Parathyroid adenoma (tissue), 2 donors: ENCODE measurements around the gene ZGRF1.

Experiments used
- H2AFZ ChIP-seq: fragments of 300-600 bp; sonication (generic); one replicate; pipeline ENCODE4 v1.7.0; 2017; ENCODE audit warnings: antibody characterized with exemption, mild to moderate bottlenecking
- H3K27ac ChIP-seq: fragments of 300-600 bp; sonication (generic); one replicate; pipeline ENCODE4 v1.7.0; 2017
- H3K27me3 ChIP-seq: fragments of 300-600 bp; sonication (generic); one replicate; pipeline ENCODE4 v1.7.0; 2017; ENCODE audit warnings: low read length; ENCODE audit not compliant: control insufficient read depth, insufficient read depth
- H3K36me3 ChIP-seq: fragments of 300-600 bp; sonication (generic); one replicate; pipeline ENCODE4 v1.7.0; 2017; ENCODE audit warnings: low read length; ENCODE audit not compliant: control insufficient read depth, insufficient read depth
- H3K4me1 ChIP-seq: fragments of 300-600 bp; sonication (generic); one replicate; pipeline ENCODE4 v1.7.0; 2017; ENCODE audit warnings: control low read depth
- H3K4me2 ChIP-seq: fragments of 300-600 bp; sonication (generic); one replicate; pipeline ENCODE4 v1.7.0; 2017; ENCODE audit warnings: low read length
- H3K4me3 ChIP-seq: fragments of 300-600 bp; sonication (generic); one replicate; pipeline ENCODE4 v1.7.0; 2017; ENCODE audit warnings: low read depth, low read length
- H3K79me2 ChIP-seq: fragments of 300-600 bp; sonication (generic); one replicate; pipeline ENCODE4 v1.7.0; 2017; ENCODE audit warnings: control low read depth
- H3K9ac ChIP-seq: fragments of 300-600 bp; sonication (generic); one replicate; pipeline ENCODE4 v1.7.0; 2017; ENCODE audit warnings: mild to moderate bottlenecking
- H3K9me3 ChIP-seq: fragments of 300-600 bp; sonication (generic); one replicate; pipeline ENCODE4 v1.7.0; 2017; ENCODE audit warnings: low read length; ENCODE audit not compliant: control insufficient read depth
- TF ChIP-seq, protein P1 (sequence below): fragments of 300-600 bp; sonication (generic); IDR thresholded peaks from one replicate; pipeline ENCODE4 v1.7.0; 2017; ENCODE audit warnings: antibody characterized with exemption, mild to moderate bottlenecking
- donor health status: primary hyperparathyroidism.

The ZGRF1 gene

DNA sequence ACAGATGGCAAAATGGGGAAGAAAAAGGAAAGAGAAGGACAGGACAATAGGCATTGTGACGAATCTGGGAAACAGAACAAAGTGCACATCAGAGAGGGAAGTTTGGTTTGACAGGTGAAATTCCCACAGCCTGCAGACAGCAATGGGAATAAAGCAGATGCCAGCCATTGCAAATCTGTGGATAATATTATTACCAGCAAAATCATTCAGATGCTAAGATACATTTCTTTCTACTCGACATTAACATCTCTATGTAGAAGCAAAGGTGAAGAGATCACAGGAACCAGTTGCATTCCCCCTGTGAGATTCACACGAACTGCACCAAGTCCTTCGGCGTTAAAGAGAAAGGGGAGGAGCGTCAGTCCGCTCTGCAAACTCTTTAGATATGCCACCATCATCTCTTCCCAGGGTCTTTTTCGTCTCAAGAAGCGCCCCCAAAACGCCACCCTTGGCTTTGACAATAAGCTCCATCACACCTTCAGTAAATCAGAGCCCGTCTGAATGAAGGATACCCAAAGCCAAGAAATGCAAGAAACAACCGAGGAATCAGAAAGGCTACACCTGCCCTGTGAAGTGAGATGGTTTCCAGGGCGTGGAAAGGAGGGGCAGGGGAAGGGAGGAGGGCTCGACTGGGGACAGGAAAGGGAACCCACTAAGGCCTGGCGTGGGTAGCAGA, 122.6 kb downstream of the ZGRF1 start:
- TF ChIP-seq, protein P1, sequence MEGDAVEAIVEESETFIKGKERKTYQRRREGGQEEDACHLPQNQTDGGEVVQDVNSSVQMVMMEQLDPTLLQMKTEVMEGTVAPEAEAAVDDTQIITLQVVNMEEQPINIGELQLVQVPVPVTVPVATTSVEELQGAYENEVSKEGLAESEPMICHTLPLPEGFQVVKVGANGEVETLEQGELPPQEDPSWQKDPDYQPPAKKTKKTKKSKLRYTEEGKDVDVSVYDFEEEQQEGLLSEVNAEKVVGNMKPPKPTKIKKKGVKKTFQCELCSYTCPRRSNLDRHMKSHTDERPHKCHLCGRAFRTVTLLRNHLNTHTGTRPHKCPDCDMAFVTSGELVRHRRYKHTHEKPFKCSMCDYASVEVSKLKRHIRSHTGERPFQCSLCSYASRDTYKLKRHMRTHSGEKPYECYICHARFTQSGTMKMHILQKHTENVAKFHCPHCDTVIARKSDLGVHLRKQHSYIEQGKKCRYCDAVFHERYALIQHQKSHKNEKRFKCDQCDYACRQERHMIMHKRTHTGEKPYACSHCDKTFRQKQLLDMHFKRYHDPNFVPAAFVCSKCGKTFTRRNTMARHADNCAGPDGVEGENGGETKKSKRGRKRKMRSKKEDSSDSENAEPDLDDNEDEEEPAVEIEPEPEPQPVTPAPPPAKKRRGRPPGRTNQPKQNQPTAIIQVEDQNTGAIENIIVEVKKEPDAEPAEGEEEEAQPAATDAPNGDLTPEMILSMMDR, result no peak
- Histone ChIP-seq H3K4me1 (no peaks in the 10 kb centered on the region), H3K4me2 (no peak overlapping the region), H3K9ac (no peak overlapping the region), H3K79me2 (no peaks in the 10 kb centered on the region), H3K36me3 (no peaks in the 10 kb centered on the region), H3K4me3 (no peak overlapping the region), H3K9me3 (peaks cover 5% of the 10 kb centered on the region), H3K27ac (no peak overlapping the region), H3K27me3 (peaks cover 43% of the 10 kb centered on the region), H2AFZ (no peak overlapping the region)

- Histone ChIP-seq H2AFZ (no peak overlapping the region), H3K79me2 (no peaks in the 10 kb centered on the region), H3K4me2 (no peak overlapping the region), H3K27ac (no peak overlapping the region), H3K9me3 (no peaks in the 10 kb centered on the region), H3K4me1 (no peaks in the 10 kb centered on the region), H3K36me3 (no peaks in the 10 kb centered on the region), H3K9ac (no peak overlapping the region), H3K4me3 (no peak overlapping the region), H3K27me3 (peaks cover 28% of the 10 kb centered on the region)
- TF ChIP-seq, protein P1, result no peak
Observed at GRCh38 chr4:112511803-112512118, 124.9 kb downstream of the ZGRF1 start.

DNA sequence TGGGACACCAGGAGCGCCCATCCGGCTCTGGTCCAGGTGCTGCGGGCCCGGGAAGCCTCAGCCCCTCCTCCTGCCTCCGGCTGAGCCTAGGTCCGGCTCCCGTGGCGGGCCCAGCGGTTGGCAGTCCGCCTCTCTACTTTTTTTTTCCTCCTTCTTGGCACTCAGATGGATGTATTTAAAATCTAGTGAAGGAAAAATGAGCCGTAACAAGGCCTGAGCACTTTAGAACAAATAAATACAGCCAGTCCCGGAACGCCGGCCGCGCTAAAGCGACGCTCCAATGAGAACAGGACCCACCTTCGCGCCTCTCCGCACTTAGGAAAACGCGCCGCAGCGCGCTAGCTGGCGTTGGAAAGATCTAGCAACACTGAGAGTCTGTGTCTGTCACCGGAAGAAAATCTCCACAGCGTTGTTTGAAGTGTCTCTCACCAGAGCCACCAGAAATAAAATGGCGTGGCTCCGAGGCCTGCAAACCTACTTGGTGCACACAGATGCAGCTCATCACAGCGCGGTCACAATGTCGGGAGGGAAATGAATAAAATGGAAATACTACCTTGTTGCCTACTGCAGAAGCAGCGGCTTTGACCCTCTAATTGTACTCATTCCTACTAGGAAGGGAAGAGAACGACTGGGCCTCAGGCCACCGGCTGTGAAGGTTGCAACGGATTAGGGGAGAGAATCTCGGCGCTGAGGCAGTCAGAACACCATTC, 125.5 kb downstream of the ZGRF1 start:
- H3K27me3 ChIP-seq, result peaks cover 28% of the 10 kb centered on the region
- no peak overlapping the region for H3K4me2 ChIP-seq
- H3K4me1 ChIP-seq, result no peaks in the 10 kb centered on the region
- no peaks in the 10 kb centered on the region for H3K79me2 ChIP-seq
- no peaks in the 10 kb centered on the region for H3K9me3 ChIP-seq
- no peak overlapping the region for H3K9ac ChIP-seq
- H3K27ac ChIP-seq, result no peak overlapping the region
- TF ChIP-seq, protein P1, result no peak
- H3K4me3 ChIP-seq, result no peak overlapping the region
- H2AFZ ChIP-seq, result no peak overlapping the region
- no peaks in the 10 kb centered on the region for H3K36me3 ChIP-seq

DNA sequence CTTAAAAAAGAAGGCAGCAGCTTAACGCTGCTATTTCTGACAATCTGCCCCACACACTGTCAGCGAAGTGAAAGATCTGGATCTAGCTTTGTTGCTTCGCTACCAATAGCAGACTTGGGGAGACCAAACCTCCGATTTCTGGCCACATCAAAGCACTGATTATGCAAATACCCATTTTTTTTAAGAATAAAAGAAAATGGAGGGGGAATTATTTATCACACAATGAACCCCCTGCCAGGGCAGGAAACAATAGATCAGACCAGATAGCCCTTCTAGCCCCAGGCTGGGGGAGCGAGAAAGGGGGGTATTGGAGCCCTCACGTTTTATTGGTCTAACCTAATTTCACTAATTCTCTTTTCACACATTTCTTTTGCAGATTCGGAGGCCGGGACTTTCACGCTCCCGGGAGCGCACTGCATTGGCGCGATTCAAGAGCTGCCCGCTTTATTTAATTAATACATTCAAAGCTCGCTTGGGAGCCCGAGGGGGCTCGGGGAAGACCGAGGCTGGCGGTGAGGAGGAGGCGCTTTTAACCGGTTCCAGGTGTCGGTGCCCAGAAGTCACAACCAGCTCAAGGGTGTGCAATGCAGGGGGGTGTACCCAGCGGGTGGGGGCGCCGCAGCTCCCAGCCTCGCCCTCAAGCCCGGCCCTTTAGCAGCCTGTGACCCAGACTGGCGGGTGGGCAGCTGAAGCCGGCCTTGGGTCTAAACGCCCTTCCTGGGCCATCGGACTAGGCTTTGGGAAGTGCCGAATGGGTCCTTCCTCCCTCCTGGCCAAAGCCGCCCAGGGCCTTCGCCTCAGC, 126.2 kb downstream of the ZGRF1 start:
- no peak overlapping the region for H3K9ac ChIP-seq
- no peak overlapping the region for H2AFZ ChIP-seq
- no peaks in the 10 kb centered on the region for H3K36me3 ChIP-seq
- no peaks in the 10 kb centered on the region for H3K79me2 ChIP-seq
- no peak overlapping the region for H3K27ac ChIP-seq
- H3K27me3 ChIP-seq, result peaks cover 28% of the 10 kb centered on the region
- no peak overlapping the region for H3K4me3 ChIP-seq
- H3K4me1 ChIP-seq, result no peaks in the 10 kb centered on the region
- TF ChIP-seq, protein P1, result no peak
- H3K4me2 ChIP-seq, result peak overlapping the region; percentile 39
- no peaks in the 10 kb centered on the region for H3K9me3 ChIP-seq
